Measurements from ENCODE around the gene CYTH3.
"Not testable (repeated sequence)": the region's sequence is repeated elsewhere in the genome, so short reads cannot be mapped to it uniquely, and the experiment has no call there.

Gene CYTH3

DNA sequence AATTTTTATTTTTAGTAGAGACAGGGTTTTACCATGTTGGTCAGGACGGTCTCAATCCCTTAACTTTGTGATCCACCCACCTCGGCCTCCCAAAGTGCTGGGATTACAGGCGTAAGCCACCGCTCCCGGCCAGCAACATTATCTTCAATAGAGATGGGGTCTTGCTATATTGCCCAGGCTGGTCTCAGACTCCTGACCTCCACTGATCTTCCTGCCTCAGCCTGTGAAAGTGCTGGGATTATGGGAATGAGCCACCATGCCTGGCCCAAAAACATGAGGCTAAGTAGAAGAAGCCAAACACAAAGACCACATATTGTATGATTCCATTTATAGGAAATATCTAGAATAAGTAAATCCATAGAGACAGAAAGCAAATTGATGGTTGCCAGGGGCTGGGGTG is 19.1 kb upstream of the CYTH3 start:
- Mint-ChIP-seq H3K27me3 (no peaks in the 10 kb centered on the region), H3K9me3 (peaks cover 4 to 6% of the 10 kb centered on the region in 2 donors), H3K27ac (no peak overlapping the region), H3K36me3 (no peaks in the 10 kb centered on the region), H3K4me1 (peaks cover 4 to 6% of the 10 kb centered on the region in 2 donors), H3K4me3 (no peak overlapping the region)
- no peak for DNase-seq
- ATAC-seq (replicated peaks): no peak

DNA sequence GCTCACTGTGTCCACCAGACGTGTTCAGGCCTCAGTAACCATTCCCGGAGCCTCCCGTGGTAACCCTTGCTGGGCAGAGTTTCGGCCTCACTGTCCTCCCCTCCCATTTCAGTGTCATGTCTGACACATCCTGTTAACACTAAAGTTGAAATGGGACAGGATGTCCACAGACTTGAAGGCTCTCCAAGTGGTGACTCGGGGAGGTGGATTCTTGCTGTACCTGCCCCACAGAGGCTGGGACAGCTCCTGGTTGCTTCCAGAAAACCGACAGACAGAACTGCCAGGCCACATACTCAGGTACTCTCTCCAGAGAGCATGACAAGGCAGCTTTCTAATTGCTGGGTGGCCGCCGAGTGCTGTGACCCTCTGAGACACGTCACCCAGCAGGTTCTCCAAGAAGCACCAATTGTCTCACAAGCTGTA is 17.9 kb upstream of the CYTH3 start:
- Mint-ChIP-seq H3K36me3 (no peaks in the 10 kb centered on the region), H3K9me3 (peaks cover 4 to 6% of the 10 kb centered on the region in 2 donors), H3K27ac (no peak overlapping the region), H3K27me3 (no peaks in the 10 kb centered on the region), H3K4me3 (no peak overlapping the region), H3K4me1 (peaks cover 4 to 6% of the 10 kb centered on the region in 2 donors)
- no peak for ATAC-seq (replicated peaks)
- no peak for DNase-seq

DNA sequence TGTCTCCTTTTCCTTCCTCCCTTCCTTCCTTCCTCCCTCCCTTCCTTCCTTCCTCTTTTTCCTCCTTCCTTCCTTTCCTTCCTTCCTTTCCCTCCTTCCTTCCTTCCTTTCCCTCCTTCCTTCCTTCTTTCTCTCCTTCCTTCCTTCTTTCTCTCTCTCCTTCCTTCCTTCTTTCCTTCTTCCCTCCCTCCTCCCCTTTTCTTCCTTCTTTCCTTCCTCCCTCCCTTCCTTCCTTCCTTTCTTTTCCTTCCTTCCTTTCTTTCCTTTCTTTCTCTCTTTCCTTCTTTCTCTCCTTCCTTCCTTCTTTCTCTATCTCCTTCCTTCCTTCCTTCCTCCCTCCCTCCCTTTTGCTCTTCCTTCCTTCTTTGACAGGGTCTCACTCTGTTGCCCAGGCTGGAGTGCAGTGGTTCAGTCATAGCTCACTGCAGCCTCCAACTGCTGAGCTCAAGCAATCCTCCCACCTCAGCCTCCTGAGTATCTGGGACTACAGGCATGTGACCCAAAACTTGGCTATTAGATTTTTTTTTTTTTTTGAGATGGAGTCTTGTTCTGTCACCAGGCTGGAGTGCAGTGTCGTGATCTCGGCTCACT is 15.9 kb upstream of the CYTH3 start:
- H3K36me3 Mint-ChIP-seq: no peaks in the 10 kb centered on the region
- no peaks in the 10 kb centered on the region for H3K27me3 Mint-ChIP-seq

DNA sequence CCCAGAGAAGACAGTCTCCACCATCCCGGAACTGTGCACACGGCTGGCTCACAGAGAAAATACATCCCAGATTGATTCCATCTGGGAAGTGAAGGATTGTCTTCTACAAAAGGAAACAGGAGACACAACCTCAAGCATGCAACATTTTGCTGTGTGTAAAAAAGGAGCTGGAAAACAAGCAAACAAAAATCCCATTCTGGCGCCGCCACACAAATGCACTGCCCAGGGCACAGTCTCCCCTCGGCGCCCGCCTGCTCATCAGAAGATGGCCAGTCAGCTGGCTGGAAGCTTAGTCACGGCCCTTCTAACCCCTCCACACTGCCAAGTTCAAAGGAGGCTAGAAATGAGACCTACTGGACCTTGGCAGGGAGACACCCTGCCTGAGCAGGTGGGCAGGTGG is 14.1 kb upstream of the CYTH3 start:
- Mint-ChIP-seq H3K4me1 (peaks cover 0 to 3% of the 10 kb centered on the region in 2 donors), H3K27ac (no peak overlapping the region), H3K36me3 (no peaks in the 10 kb centered on the region), H3K9me3 (peaks cover 4 to 6% of the 10 kb centered on the region in 2 donors), H3K4me3 (no peak overlapping the region), H3K27me3 (no peaks in the 10 kb centered on the region)
- DNase-seq (no peak), ATAC-seq (replicated peaks) (no peak)

More for the DNA sequence above, 15.9 kb upstream of the CYTH3 start:
- no peak overlapping the region for H3K27ac Mint-ChIP-seq
- H3K4me3 Mint-ChIP-seq: no peak overlapping the region
- H3K4me1 Mint-ChIP-seq: peaks cover 0 to 3% of the 10 kb centered on the region in 2 donors
- H3K9me3 Mint-ChIP-seq: peaks cover 4 to 6% of the 10 kb centered on the region in 2 donors
- no peak for DNase-seq
- no peak for ATAC-seq (replicated peaks)

DNA sequence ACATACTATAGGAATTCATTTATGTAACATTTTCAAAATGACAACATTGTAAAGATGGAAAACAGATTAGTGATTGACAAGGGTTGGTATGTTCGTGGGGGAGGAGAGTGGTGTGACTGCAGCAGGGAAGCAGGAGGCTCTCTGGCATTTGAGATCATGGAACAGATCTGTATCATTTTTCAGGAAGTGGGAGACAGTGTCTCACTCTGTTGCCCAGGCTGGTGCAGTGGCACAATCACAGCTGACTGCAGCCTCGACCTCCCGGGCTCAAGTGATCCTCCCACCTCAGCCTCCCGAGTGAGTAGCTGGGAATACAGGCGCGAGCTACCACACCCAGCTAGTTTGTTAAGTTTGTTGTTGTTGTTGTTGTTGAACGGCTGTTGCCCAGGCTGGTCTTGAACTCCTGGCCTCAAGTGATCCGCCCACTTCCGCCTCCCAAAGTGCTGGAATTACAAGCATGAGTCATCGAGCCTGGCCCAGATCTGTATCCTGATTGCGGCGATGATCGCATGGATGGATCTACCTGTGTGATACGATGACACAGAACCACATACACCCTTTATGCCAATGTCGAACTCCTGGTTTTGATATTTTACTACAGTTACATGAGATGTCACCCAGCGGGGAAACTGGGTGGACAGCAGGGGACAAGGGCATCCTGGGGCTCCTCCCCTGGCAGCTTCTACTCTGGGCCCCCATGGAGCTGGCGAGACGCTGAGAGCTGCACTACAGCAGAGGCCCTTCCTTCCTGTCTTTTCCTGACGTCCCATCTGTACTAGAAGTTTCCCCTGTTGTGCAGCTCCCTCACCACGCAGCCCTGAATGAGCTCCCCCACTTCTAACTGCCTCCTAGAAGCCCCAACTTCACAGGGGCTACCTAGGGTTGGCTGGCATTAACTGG is 12.3 kb upstream of the CYTH3 start:
- peak in 1 of 2 donors; percentile 34 for ATAC-seq (replicated peaks)
- Mint-ChIP-seq H3K36me3 (no peaks in the 10 kb centered on the region), H3K4me1 (peaks cover 0 to 3% of the 10 kb centered on the region in 2 donors), H3K9me3 (peaks cover 4 to 6% of the 10 kb centered on the region in 2 donors), H3K27me3 (no peaks in the 10 kb centered on the region), H3K4me3 (no peak overlapping the region), H3K27ac (no peak overlapping the region)
- no peak for DNase-seq

DNA sequence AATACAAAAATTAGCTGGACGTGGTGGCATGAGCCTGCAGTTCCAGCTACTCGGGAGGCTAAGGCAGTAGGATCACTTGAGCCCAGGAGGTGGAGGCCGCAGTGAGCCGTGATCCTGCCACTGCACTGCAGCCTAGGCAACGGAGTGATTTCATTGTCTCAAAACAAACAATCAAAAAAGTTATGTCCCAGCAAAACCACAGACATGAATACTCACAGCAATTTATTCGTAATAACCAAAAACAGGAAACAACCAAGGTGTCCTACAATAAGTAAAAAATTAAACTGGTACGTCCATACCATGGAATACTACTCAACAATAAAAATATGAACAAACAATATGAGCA is 11.6 kb upstream of the CYTH3 start:
- DNase-seq: no peak
- H3K4me3 Mint-ChIP-seq: no peak overlapping the region

GRCh38 chr7:6283391-6284054 is 11.1 kb upstream of the CYTH3 start:
- H3K36me3 Mint-ChIP-seq; DNase-seq; ATAC-seq (replicated peaks); H3K4me1 Mint-ChIP-seq; H3K4me3 Mint-ChIP-seq; H3K27me3 Mint-ChIP-seq; H3K27ac Mint-ChIP-seq; H3K9me3 Mint-ChIP-seq: not testable (repeated sequence)

More for the DNA sequence above, 11.6 kb upstream of the CYTH3 start:
- Mint-ChIP-seq H3K27me3 (no peaks in the 10 kb centered on the region), H3K4me1 (peaks cover 0 to 3% of the 10 kb centered on the region in 2 donors), H3K27ac (no peak overlapping the region), H3K9me3 (peaks cover 4 to 6% of the 10 kb centered on the region in 2 donors), H3K36me3 (no peaks in the 10 kb centered on the region)
- no peak for ATAC-seq (replicated peaks)

GRCh38 chr7:6279937-6280336 is 7.5 kb upstream of the CYTH3 start:
- ATAC-seq (replicated peaks) (no peak), DNase-seq (no peak)
- H3K36me3 Mint-ChIP-seq: no peaks in the 10 kb centered on the region
- peaks cover 0 to 5% of the 10 kb centered on the region in 2 donors for H3K4me1 Mint-ChIP-seq
- H3K27ac Mint-ChIP-seq: no peak overlapping the region
- no peaks in the 10 kb centered on the region for H3K27me3 Mint-ChIP-seq
- H3K9me3 Mint-ChIP-seq: no peaks in the 10 kb centered on the region
- H3K4me3 Mint-ChIP-seq: no peak overlapping the region

GRCh38 chr7:6279341-6279740 is 6.9 kb upstream of the CYTH3 start:
- Mint-ChIP-seq H3K4me1 (peaks cover 0 to 4% of the 10 kb centered on the region in 2 donors), H3K36me3 (no peaks in the 10 kb centered on the region), H3K27me3 (no peaks in the 10 kb centered on the region), H3K27ac (no peak overlapping the region), H3K9me3 (no peaks in the 10 kb centered on the region), H3K4me3 (no peak overlapping the region)
- no peak for DNase-seq
- no peak for ATAC-seq (replicated peaks)

DNA sequence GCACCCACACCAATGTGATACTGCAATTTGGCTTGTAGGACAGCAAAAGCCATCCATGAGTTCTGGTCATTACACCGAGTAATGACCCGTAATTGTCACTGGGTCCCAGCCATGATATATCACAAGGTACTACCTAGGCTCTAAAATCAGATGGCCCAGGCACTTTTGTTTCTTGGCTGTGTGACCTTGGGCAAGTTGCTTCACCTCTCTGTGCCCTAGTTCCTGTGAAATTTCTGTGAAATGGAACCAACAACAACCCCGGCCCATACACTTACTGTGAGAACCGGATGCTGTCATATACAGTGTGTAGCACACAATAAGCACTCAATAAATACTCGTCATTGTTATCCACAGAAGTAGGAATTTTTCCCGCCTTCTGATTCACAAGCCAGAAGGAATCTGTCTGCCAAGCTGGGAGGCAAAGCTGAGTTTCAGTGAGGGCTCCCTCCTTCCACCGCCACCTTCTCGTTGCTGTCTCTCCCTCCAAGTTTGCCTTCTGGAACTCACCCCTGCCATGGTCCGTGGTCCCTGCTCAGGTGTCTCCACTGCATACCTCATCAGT is 6.4 kb upstream of the CYTH3 start:
- DNase-seq: no peak
- Mint-ChIP-seq H3K27ac (no peak overlapping the region), H3K9me3 (no peaks in the 10 kb centered on the region), H3K4me3 (no peak overlapping the region), H3K36me3 (no peaks in the 10 kb centered on the region), H3K4me1 (peaks cover 0 to 2% of the 10 kb centered on the region in 2 donors), H3K27me3 (no peaks in the 10 kb centered on the region)
- no peak for ATAC-seq (replicated peaks)

DNA sequence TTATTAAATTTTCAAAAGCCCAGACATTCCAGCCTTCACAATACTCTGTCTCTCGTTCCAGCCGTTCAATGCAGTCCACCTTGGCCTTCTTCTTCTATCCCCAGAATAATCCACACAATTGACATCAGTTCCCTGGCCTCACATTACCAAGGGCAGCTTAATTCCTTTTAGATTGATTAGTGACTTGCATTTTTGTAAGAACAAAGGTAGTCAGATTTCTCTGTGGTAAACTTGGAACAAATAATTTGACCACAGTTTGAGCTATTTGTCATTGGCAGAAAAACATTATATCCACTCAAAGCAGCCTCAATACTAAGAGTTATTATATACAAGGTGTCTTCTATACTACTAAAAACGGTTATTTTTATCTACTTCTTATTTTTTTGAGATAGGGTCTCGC is 5.1 kb upstream of the CYTH3 start:
- Mint-ChIP-seq H3K27me3 (no peaks in the 10 kb centered on the region), H3K4me1 (peaks cover 5 to 11% of the 10 kb centered on the region in 2 donors), H3K4me3 (no peak overlapping the region), H3K9me3 (no peaks in the 10 kb centered on the region), H3K27ac (no peak overlapping the region), H3K36me3 (no peaks in the 10 kb centered on the region)
- no peak for ATAC-seq (replicated peaks)
- DNase-seq: no peak

DNA sequence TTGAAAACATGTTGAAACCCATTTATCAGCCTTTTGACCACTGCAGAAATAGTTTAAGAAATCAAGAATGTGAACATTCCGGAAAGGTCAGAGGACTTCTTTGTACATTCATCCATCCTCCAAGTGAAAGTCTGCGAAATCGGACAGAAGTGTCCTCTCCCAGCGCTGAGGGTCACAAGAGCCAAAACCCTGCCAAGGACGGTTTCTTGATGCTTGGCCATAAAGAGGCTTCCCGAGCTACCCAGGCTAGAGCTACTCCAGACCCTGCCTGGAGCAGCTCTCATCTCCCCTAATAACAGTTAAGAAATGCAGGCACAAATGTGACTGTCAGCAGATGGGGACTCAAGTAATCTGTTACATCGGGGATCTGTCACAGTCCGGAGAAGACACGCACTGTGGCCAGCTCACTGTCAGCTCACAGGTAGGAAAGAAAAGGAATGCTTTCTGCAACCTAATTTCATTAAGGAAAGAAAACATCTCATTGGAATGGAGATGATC is 4.5 kb upstream of the CYTH3 start:
- Mint-ChIP-seq H3K4me1 (peaks cover 5 to 13% of the 10 kb centered on the region in 2 donors), H3K4me3 (no peak overlapping the region), H3K27me3 (peaks cover 0 to under 1% of the 10 kb centered on the region in 2 donors), H3K9me3 (no peaks in the 10 kb centered on the region), H3K27ac (no peak overlapping the region), H3K36me3 (no peaks in the 10 kb centered on the region)
- ATAC-seq (replicated peaks) (no peak), DNase-seq (no peak)

DNA sequence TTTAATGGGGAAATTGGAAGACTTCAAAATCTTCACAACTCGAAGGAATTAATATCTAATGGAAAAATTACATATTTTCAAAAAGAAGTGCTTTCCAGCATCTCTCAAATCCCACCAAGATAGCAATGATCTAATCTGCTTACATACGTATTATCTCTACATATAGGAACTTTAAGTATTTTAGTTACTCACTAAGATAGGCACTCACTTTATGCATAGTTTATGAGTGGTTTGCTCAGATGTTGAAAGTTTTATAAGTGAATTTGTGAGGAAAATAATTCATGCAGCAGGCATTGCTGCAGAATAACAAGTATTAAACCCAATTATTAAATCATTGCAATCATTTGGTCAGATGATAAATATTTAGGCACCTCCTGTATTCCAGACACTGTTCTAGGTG is 2.3 kb upstream of the CYTH3 start:
- Mint-ChIP-seq H3K27me3 (peaks cover 9 to 12% of the 10 kb centered on the region in 2 donors), H3K4me1 (peaks cover 15 to 28% of the 10 kb centered on the region in 2 donors), H3K4me3 (no peak overlapping the region), H3K36me3 (no peaks in the 10 kb centered on the region), H3K27ac (no peak overlapping the region), H3K9me3 (no peaks in the 10 kb centered on the region)
- DNase-seq (no peak), ATAC-seq (replicated peaks) (no peak)

DNA sequence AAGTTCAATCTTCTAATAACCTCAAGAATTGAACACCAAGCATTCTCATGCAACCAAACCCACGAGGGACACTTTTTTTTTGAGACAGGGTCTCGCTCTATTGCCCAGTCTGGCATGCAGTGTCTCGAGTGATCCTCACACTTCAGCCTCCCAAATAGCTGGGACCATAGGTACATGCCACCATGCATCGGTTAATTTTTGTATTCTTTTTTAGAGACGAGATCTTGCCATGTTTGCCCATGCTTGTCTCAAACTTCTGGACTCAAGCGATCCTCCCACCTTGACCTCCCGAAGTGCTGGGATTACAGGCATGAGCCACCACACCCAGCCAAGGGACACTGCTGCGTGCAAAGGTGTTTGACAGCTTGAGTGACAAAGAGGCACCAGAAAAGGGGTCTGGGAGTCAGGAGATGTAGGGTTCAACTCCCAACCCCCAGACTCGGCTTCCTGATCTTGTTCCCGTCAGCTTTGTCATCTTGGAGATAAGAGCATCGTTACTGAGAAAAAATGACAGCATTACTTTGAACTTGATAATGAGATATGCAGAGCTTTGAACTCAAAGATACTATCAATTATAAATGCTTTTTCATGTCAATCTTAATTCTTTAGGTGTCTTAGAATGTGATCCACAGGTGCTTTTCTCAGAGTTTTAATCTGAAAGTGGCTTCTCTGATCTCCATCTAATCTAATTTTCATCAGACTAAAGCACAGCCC is 1.6 kb upstream of the CYTH3 start:
- H3K27me3 Mint-ChIP-seq: peaks cover 9 to 12% of the 10 kb centered on the region in 2 donors
- H3K27ac Mint-ChIP-seq: peak overlapping the region; percentile 25
- no peak overlapping the region for H3K4me3 Mint-ChIP-seq
- no peaks in the 10 kb centered on the region for H3K36me3 Mint-ChIP-seq
- peaks cover 15 to 28% of the 10 kb centered on the region in 2 donors for H3K4me1 Mint-ChIP-seq
- DNase-seq: no peak
- ATAC-seq (replicated peaks): no peak
- H3K9me3 Mint-ChIP-seq: no peaks in the 10 kb centered on the region

Data from stimulated activated naive B cell treated with anti-CD40 and anti-IgM and Interleukin-4, amounts not matched to agents 10 μg/mL and 1 μg/mL and 100 μg/mL, for 72 hours (primary cell).